Activated T-cell treated with anti-CD3 and anti-CD28 coated beads, Interleukin-2, amount 50 U/mL, for 4 hours (primary cell): ENCODE results near the gene TMIGD2. TPM values are rescaled to one million over a fixed set of nuclear protein-coding genes. Genes with fewer than 3 reads are reported as not detected.
A peak's percentile ranks its signal among the peaks of the same experiment; 100 is the strongest.
"Not testable (repeated sequence)": the region's sequence is repeated elsewhere in the genome, so short reads cannot be mapped to it uniquely, and the experiment has no call there.

ENCODE experiments used
- ATAC-seq, 2 donors: fragments of 200-7000 bp; cut with Tn5 transposase; one replicate each; pipeline ENCODE4 v1.10.0; 2021
- DNase-seq: peaks from one replicate; pipeline ENCODE4 v3.0.0-alpha.2; 2020
- H3K27me3 Mint-ChIP-seq: one replicate; pipeline ENCODE4 v1.8.0; 2021; ENCODE audit warnings: low read depth, mixed read lengths
- H3K36me3 Mint-ChIP-seq: one replicate; pipeline ENCODE4 v1.8.0; 2022; ENCODE audit warnings: mixed read lengths; ENCODE audit not compliant: insufficient read depth
- H3K4me1 Mint-ChIP-seq: one replicate; pipeline ENCODE4 v1.8.0; 2021; ENCODE audit warnings: low read depth, mixed read lengths
- H3K4me3 Mint-ChIP-seq: one replicate; pipeline ENCODE4 v1.8.0; 2021; ENCODE audit warnings: mild to moderate bottlenecking, moderate library complexity, mixed read lengths
- H3K9me3 Mint-ChIP-seq: one replicate; pipeline ENCODE4 v1.8.0; 2021; ENCODE audit warnings: mixed read lengths
- total RNA-seq, 3 donors: library from RNA; stranded (reverse); gene quantifications; one replicate each; pipeline ENCODE4 v1.2.1, GENCODE V29; 2021

TMIGD2 gene
- total RNA-seq, 3 donors from 2014 or later = 1.9 to 2.7 (median 2.1) TPM

DNA sequence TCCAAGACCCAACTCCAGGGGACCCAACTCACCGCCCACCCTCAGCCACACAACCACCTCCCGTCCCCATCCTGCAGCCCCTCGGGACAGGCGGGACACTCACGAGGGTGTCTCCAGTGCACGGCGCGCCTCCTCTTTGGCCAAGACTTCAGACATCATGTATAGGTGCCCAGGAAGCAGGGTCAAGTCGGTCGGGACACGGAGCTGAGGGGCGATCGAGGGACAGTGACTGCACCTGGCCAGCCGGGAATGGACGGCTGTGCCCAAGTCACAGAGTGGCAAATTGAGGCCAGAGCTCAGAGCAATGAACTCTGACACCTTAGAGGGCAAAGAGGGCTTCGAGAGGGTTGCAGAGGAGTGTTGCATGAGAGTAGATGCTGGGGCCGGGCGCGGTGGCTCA is 27.7 kb upstream of the TMIGD2 start:
- H3K4me3 Mint-ChIP-seq = peak overlapping the region; percentile 55
- peaks cover 3% of the 10 kb centered on the region for H3K27me3 Mint-ChIP-seq
- DNase-seq (no peak), ATAC-seq (no peak)
- H3K36me3 Mint-ChIP-seq = no peaks in the 10 kb centered on the region
- peaks cover 25% of the 10 kb centered on the region for H3K4me1 Mint-ChIP-seq
- H3K9me3 Mint-ChIP-seq = no peaks in the 10 kb centered on the region

DNA sequence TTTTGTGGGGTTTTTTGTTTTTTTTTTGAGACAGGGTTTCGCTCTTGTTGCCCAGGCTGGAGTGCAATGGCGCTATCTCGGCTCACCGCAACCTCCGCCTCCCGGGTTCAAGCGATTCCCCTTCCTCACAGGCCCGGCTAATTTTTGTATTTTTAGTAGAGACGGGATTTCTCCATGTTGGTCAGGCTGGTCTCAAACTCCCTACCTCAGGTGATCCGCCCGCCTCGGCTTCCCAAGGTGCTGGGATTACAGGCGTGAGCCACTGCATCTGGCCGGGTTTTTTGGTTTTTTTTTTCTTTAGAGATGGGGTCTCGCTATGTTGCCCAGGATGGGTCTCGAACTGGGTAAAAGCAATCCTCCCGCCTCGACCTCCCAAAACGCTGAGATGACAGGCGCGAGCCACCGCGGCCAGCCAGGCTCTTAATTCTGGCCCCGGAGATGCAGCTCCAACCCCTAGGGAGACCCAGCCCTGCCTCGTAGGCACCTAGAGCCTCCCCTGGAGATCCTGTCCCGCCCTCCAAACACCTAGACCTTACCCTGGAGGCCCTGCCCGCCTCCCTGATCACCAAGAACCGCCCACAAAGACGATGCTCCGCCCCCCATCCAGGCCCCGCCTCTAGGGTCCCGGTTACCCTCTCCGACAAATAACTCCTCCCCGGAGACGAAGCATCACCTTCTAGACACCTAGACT is 26.9 kb upstream of the TMIGD2 start:
- ATAC-seq, H3K9me3 Mint-ChIP-seq, H3K36me3 Mint-ChIP-seq, H3K27me3 Mint-ChIP-seq: not testable (repeated sequence)
- DNase-seq = peak; percentile 42
- Mint-ChIP-seq H3K4me1 (peaks cover 25% of the 10 kb centered on the region), H3K4me3 (peak overlapping the region; percentile 85)

DNA sequence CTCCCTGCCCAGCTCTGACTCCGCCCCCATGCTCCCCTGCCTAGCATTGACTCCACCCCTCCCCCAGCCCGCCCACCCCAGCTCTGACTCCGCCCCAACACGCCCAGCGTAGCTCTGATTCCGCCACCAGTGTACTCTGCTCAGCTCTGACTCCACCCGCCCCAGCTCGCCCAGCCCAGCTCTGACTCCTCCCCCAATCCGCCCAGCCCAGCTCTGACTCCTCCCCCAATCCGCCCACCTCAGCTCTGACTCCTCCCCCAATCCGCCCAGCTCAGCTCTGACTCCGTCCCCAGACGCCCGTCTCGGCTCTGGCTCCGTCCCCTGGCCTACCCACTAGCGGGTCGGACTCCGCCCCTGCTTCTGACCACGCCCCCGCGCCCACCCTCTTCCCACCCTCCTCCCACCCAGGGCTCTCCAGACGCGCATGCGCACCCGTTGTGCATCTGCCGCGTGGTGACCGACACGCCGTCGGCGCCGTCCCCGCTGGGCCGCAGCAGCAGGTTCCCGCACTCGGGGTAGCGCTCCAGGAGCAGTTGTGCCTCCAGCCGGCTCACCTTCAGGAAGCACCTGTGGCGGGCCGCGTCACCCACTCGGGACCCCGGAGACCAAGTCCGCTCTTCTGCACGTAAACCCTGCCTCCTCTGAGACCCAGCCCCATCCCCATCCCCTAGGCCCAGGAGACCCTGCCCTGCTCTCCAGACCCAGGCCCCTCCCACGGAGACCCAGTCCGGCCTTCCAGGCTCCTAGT is 26.2 kb upstream of the TMIGD2 start:
- H3K4me3 Mint-ChIP-seq = peak overlapping the region; percentile 85
- peaks cover 3% of the 10 kb centered on the region for H3K27me3 Mint-ChIP-seq
- peaks cover 25% of the 10 kb centered on the region for H3K4me1 Mint-ChIP-seq
- no peaks in the 10 kb centered on the region for H3K9me3 Mint-ChIP-seq
- DNase-seq (peak; percentile 98), ATAC-seq (peak; percentile 86 to 90)
- no peaks in the 10 kb centered on the region for H3K36me3 Mint-ChIP-seq

DNA sequence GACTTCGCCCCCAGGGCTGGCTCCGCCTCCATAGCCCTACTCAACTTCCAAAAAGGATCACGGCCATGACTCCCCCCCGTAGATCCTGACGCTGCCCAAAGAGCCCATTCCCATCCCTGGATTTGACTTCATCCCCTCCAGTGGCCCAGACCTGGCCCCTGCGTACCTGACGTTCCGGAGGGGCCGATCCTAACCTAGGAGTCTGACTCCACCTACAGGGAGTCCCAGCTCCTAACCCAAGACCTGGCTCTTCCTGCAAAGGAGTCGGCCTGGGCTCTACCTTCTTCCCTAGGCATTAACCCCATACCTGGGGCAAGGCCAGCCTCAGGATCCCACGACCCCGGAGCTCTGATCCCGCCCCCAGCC is 25.7 kb upstream of the TMIGD2 start:
- peak; percentile 15 for DNase-seq
- Mint-ChIP-seq H3K4me3 (peak overlapping the region; percentile 62), H3K9me3 (no peaks in the 10 kb centered on the region), H3K4me1 (peaks cover 25% of the 10 kb centered on the region), H3K27me3 (peaks cover 3% of the 10 kb centered on the region), H3K36me3 (no peaks in the 10 kb centered on the region)
- ATAC-seq = peak in 1 of 2 donors; percentile 12

DNA sequence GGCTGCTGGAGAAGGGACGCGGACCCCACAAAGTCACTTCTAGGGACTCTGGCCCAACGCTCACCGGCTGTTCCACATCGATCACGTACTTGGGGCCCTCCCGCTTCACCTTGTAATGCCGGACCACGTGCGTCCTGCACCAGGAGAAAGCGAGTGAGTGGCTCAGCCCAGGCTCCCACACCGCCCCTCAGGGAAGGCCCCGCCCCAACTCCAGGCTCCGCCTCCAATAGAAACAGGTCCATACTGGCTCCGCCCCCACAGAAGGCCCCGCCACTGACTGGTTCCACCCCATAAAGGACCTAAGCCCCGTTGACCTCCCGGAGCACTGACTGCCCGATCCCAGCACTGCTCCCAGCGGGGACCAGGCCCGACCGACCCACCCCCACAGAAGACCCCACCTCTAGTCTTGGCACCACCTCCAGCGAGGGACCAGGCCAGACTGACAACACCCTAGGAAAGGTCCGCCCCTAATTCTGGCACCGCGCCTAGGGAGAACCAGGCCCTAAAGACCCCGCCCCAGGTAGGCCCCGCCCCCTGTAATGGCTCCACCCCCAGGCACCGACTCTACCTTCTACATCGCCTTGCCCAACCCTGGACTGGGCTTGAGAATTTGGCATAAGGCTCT is 25.2 kb upstream of the TMIGD2 start:
- peak; percentile 22 to 46 for ATAC-seq
- no peaks in the 10 kb centered on the region for H3K9me3 Mint-ChIP-seq
- peaks cover 3% of the 10 kb centered on the region for H3K27me3 Mint-ChIP-seq
- H3K36me3 Mint-ChIP-seq = no peaks in the 10 kb centered on the region
- DNase-seq = peak; percentile 68
- peaks cover 25% of the 10 kb centered on the region for H3K4me1 Mint-ChIP-seq
- H3K4me3 Mint-ChIP-seq = peak overlapping the region; percentile 62

DNA sequence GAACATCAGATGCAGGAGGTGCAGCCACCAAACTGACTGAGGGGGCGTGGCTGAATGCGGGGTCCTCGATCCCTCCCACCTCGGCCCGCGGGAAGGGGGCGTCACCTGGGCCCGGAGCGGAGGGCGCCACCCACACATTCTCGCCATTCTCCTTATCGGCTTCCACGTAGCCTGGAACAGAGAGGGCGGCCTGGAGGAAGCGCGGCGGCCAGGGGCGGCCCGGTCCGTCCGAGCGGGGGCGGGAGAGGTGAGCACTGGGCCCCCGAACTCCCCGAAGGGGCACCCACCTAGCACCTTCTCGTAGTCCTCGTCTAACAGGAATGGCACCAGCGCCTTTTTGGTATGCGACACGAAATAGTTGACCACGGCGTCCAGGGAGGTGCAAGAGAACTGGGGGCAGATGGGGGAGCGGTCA is 24.7 kb upstream of the TMIGD2 start:
- no peaks in the 10 kb centered on the region for H3K36me3 Mint-ChIP-seq
- DNase-seq (no peak), ATAC-seq (no peak)
- no peaks in the 10 kb centered on the region for H3K9me3 Mint-ChIP-seq
- H3K27me3 Mint-ChIP-seq = peaks cover 3% of the 10 kb centered on the region
- peaks cover 25% of the 10 kb centered on the region for H3K4me1 Mint-ChIP-seq
- peak overlapping the region; percentile 62 for H3K4me3 Mint-ChIP-seq

DNA sequence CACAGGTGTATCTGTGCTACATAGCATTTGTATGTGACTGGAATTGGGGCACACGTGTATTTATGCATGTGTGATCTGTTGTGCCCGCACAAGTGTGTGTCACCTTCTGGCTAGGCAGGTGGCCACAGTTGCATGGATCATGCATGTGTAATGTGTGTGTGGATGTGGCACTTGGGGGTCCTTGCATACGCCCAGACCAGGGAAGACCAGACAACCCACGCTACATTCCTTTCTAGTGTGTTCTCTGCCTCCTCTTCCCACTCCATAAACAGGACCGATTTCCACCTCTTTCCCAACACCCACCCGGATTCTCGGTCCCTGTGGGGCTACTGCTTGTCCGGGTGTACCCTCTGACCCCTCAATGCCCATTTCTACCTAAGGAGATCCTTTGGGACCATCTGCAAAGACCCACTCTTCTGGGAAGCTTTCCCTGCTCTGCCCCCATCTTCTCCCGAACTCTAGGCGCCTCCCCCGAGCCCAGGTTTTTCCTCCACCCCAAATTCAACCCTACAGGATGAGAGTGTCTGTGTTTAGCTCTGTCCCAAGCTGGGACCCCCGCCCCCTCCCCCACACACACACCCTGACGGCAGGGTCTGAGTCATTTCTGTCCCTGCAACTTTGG is 24.1 kb upstream of the TMIGD2 start:
- Mint-ChIP-seq H3K9me3 (no peaks in the 10 kb centered on the region), H3K36me3 (no peaks in the 10 kb centered on the region), H3K4me1 (peaks cover 25% of the 10 kb centered on the region), H3K4me3 (peak overlapping the region; percentile 4), H3K27me3 (peaks cover 3% of the 10 kb centered on the region)
- ATAC-seq (no peak), DNase-seq (no peak)

DNA sequence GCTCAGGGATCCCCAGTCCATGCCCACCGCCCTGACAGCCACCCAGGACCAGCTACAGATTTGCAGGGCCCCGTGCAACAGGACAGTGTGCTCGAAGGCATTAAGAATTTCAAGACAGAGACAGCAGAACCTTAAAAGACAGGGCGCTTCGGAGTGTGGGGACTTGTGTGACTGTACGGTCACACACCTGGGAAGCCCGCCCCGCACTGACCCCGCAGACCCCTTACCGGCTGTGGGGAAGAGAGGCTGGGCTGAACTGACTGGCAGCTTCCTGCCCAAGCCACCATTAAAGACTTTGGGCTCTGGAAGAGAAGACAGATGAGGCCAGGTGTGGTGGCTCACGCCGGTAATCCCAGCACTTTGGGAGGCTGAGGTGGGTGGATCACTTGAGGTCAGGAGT is 22.0 kb upstream of the TMIGD2 start:
- no peak for ATAC-seq
- no peak overlapping the region for H3K4me3 Mint-ChIP-seq
- DNase-seq = no peak

DNA sequence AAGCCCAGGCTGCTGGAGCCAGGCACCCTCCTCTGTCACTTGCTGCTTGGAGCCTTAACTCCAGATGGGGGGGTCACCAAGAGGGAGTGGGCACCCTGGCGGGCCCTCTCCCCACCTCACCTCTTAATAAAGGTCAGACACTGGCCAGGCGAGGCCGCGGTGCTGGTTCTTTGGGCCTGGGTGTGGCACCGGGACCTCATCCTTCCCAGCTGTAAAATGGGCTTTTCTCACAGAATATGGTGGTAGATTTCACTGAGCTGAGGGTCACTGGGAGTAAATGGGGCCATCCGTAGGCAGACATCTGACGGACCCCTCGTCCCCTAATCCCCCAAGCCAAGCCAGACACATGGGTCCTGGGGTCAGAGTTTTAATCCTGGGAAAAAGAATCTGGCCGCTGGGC is 21.5 kb upstream of the TMIGD2 start:
- Mint-ChIP-seq H3K36me3 (no peaks in the 10 kb centered on the region), H3K4me3 (no peak overlapping the region), H3K9me3 (peaks cover 5% of the 10 kb centered on the region), H3K4me1 (peaks cover 20% of the 10 kb centered on the region), H3K27me3 (peaks cover 3% of the 10 kb centered on the region)
- ATAC-seq (no peak), DNase-seq (no peak)

More for the DNA sequence above, 22.0 kb upstream of the TMIGD2 start:
- peaks cover 3% of the 10 kb centered on the region for H3K27me3 Mint-ChIP-seq
- peaks cover 22% of the 10 kb centered on the region for H3K4me1 Mint-ChIP-seq
- no peaks in the 10 kb centered on the region for H3K36me3 Mint-ChIP-seq
- peaks cover 5% of the 10 kb centered on the region for H3K9me3 Mint-ChIP-seq

DNA sequence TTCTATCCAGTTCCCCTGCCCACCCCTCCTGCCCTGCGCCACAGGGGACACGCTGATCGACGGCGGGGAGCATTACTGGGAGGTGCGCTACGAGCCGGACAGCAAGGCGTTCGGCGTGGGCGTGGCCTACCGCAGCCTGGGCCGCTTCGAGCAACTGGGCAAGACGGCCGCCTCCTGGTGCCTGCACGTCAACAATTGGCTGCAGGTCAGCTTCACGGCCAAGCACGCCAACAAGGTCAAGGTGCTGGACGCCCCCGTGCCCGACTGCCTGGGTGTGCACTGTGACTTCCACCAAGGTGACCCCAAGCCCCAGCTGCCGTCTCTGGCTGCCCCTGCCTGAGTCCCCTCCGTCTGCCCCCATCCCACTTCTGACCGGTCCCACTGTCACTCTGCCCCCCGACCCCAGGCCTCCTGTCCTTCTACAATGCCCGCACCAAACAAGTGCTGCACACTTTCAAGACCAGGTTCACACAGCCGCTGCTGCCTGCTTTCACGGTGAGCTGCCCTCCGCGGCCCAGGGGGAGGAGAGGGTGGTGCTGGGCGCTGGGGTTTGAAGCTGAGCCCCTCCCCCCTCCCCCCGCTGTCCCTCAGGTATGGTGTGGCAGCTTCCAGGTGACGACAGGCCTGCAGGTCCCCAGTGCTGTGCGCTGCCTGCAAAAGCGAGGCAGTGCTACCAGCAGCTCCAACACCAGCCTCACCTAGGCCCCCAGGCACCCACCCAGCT is 20.9 kb upstream of the TMIGD2 start:
- peaks cover 15% of the 10 kb centered on the region for H3K4me1 Mint-ChIP-seq

DNA sequence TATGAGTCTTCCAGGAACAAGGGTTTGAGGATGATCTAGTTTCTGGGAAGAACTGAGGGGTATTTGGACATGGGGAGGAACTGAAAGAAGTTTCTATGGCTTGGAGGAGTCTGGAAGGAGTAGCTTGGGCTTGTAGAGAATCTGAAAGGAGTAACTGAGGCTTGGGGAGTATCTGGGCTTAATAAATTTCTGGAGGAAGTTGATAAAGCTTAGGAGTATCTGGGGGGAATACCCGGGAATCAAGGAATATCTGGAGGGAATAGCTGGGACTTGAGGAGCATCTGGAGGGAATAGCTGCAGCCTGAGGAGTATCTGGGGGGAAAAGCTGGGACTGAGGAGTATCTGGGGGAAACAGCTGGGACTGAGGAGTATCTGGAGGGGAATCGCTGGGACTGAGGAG is 18.2 kb upstream of the TMIGD2 start:
- ATAC-seq (no peak), DNase-seq (no peak)
- no peaks in the 10 kb centered on the region for H3K36me3 Mint-ChIP-seq
- H3K27me3 Mint-ChIP-seq = no peaks in the 10 kb centered on the region
- H3K4me3 Mint-ChIP-seq = no peak overlapping the region
- peaks cover 5% of the 10 kb centered on the region for H3K9me3 Mint-ChIP-seq
- no peaks in the 10 kb centered on the region for H3K4me1 Mint-ChIP-seq

More for the DNA sequence above, 20.9 kb upstream of the TMIGD2 start:
- Mint-ChIP-seq H3K9me3 (peaks cover 5% of the 10 kb centered on the region), H3K4me3 (no peak overlapping the region), H3K27me3 (peaks cover 3% of the 10 kb centered on the region), H3K36me3 (no peaks in the 10 kb centered on the region)
- DNase-seq = no peak
- no peak for ATAC-seq

DNA sequence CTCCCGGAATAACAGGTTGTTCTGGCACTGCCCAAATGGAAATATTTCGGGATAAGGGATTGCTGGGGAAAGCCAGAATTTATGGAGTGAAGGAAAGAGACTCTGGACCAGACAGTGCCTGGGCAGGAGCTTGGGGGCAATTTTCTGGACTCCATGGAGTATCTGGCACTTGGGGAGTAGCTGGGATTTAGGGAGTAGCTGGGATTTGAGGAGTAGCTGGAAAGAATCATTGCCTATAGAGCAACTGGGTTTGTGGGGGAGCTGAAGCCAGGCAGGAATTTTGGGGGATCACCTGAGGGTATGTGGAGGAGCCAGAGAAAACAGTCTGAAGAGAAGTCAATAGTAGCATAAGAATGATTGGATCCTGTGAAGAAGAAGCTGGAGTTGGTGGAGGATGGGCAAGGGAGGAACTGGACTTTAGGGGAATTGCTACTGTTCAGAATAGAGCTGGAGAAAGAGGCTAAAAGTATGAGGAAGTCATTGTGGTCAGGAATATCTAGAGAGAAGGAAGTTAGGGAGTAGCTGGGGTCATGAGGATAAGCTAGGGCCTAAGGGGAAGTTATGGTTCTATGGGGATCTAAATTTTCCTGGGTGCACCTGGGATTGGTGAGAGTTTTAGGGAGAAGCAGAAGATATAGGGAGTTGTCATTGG is 17.0 kb upstream of the TMIGD2 start:
- H3K4me3 Mint-ChIP-seq = no peak overlapping the region
- DNase-seq (no peak), ATAC-seq (no peak)
- H3K9me3 Mint-ChIP-seq = peaks cover 5% of the 10 kb centered on the region
- H3K27me3 Mint-ChIP-seq = no peaks in the 10 kb centered on the region
- no peaks in the 10 kb centered on the region for H3K36me3 Mint-ChIP-seq
- no peaks in the 10 kb centered on the region for H3K4me1 Mint-ChIP-seq

DNA sequence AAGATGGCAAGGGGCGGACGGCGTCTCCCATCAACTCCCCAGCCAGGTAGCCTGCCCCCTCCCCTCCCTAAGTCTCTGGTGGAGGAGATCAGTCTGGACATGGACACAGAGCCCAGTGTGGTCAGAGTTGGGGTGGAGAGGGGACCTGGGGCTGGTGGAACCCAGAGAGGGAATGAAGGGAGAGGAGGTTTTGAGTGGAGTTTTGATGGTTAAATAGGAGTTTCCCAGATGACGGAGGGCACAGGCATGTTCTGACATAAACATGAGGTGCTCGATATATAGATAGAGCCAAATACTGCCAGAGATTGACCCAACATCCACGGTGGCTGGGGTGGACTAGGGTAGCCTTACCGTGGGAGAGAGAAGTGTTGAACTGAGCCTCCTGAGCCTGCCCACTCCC is 16.3 kb upstream of the TMIGD2 start:
- Mint-ChIP-seq H3K27me3 (no peaks in the 10 kb centered on the region), H3K36me3 (no peaks in the 10 kb centered on the region), H3K4me3 (no peak overlapping the region), H3K9me3 (peaks cover 5% of the 10 kb centered on the region), H3K4me1 (no peaks in the 10 kb centered on the region)
- DNase-seq = no peak
- ATAC-seq = no peak
